Measurements from ENCODE around the gene CADM2.

The CADM2 gene

GRCh38 chr3:85228966-85229365, 270.2 kb downstream of the CADM2 start:
- no peak overlapping the region for H3K4me3 Mint-ChIP-seq
- no peaks in the 10 kb centered on the region for H3K27me3 Mint-ChIP-seq
- intact Hi-C loops (cut with micrococcal nuclease): no loop called here
- no peak overlapping the region for H3K27ac Mint-ChIP-seq
- no peaks in the 10 kb centered on the region for H3K36me3 Mint-ChIP-seq (ENCODE audit: low read depth)
- H3K9me3 Mint-ChIP-seq: peaks cover 30% of the 10 kb centered on the region
- no peaks in the 10 kb centered on the region for H3K4me1 Mint-ChIP-seq (ENCODE audit: low read depth)

GRCh38 chr3:85244091-85244490, 285.3 kb downstream of the CADM2 start:
- H3K36me3 Mint-ChIP-seq (ENCODE audit: low read depth): no peaks in the 10 kb centered on the region
- no peaks in the 10 kb centered on the region for H3K27me3 Mint-ChIP-seq
- intact Hi-C loops (cut with micrococcal nuclease): no loop called here
- H3K4me3 Mint-ChIP-seq: no peak overlapping the region
- no peaks in the 10 kb centered on the region for H3K9me3 Mint-ChIP-seq
- H3K27ac Mint-ChIP-seq: no peak overlapping the region
- H3K4me1 Mint-ChIP-seq (ENCODE audit: low read depth): no peaks in the 10 kb centered on the region

- intact Hi-C loops (cut with micrococcal nuclease): no loop called here
- no peak overlapping the region for H3K4me3 Mint-ChIP-seq
- no peaks in the 10 kb centered on the region for H3K27me3 Mint-ChIP-seq
- no peaks in the 10 kb centered on the region for H3K9me3 Mint-ChIP-seq
- no peaks in the 10 kb centered on the region for H3K4me1 Mint-ChIP-seq (ENCODE audit: low read depth)
- H3K36me3 Mint-ChIP-seq (ENCODE audit: low read depth): no peaks in the 10 kb centered on the region
- H3K27ac Mint-ChIP-seq: no peak overlapping the region
Observed at GRCh38 chr3:85244519-85244918, 285.7 kb downstream of the CADM2 start.

GRCh38 chr3:85251766-85252165, 293.0 kb downstream of the CADM2 start:
- Mint-ChIP-seq H3K4me1 (ENCODE audit: low read depth) (no peaks in the 10 kb centered on the region), H3K27ac (no peak overlapping the region), H3K4me3 (no peak overlapping the region), H3K9me3 (no peaks in the 10 kb centered on the region), H3K27me3 (no peaks in the 10 kb centered on the region), H3K36me3 (ENCODE audit: low read depth) (no peaks in the 10 kb centered on the region)
- intact Hi-C loops (cut with micrococcal nuclease): no loop called here

- Mint-ChIP-seq H3K4me3 (no peak overlapping the region), H3K27me3 (no peaks in the 10 kb centered on the region), H3K9me3 (no peaks in the 10 kb centered on the region), H3K27ac (no peak overlapping the region), H3K4me1 (ENCODE audit: low read depth) (no peaks in the 10 kb centered on the region), H3K36me3 (ENCODE audit: low read depth) (no peaks in the 10 kb centered on the region)
- intact Hi-C loops (cut with micrococcal nuclease): no loop called here
Observed at GRCh38 chr3:85252686-85253085, 293.9 kb downstream of the CADM2 start.

- Mint-ChIP-seq H3K27me3 (no peaks in the 10 kb centered on the region), H3K4me1 (ENCODE audit: low read depth) (no peaks in the 10 kb centered on the region), H3K9me3 (no peaks in the 10 kb centered on the region), H3K4me3 (no peak overlapping the region), H3K36me3 (ENCODE audit: low read depth) (no peaks in the 10 kb centered on the region), H3K27ac (no peak overlapping the region)
- intact Hi-C loops (cut with micrococcal nuclease): no loop called here
Observed at GRCh38 chr3:85254738-85255137, 295.9 kb downstream of the CADM2 start.

- Mint-ChIP-seq H3K4me1 (ENCODE audit: low read depth) (no peaks in the 10 kb centered on the region), H3K4me3 (no peak overlapping the region), H3K27me3 (no peaks in the 10 kb centered on the region), H3K9me3 (no peaks in the 10 kb centered on the region), H3K36me3 (ENCODE audit: low read depth) (no peaks in the 10 kb centered on the region), H3K27ac (no peak overlapping the region)
- intact Hi-C loops (cut with micrococcal nuclease): no loop called here
Observed at GRCh38 chr3:85255949-85256348, 297.2 kb downstream of the CADM2 start.

- H3K27me3 Mint-ChIP-seq: no peaks in the 10 kb centered on the region
- H3K4me1 Mint-ChIP-seq (ENCODE audit: low read depth): no peaks in the 10 kb centered on the region
- H3K36me3 Mint-ChIP-seq (ENCODE audit: low read depth): no peaks in the 10 kb centered on the region
- no peak overlapping the region for H3K4me3 Mint-ChIP-seq
- no peaks in the 10 kb centered on the region for H3K9me3 Mint-ChIP-seq
- intact Hi-C loops (cut with micrococcal nuclease): no loop called here
- no peak overlapping the region for H3K27ac Mint-ChIP-seq
Observed at GRCh38 chr3:85258326-85258725, 299.5 kb downstream of the CADM2 start.

GRCh38 chr3:85258819-85259218, 300.0 kb downstream of the CADM2 start:
- intact Hi-C loops (cut with micrococcal nuclease): no loop called here
- no peaks in the 10 kb centered on the region for H3K36me3 Mint-ChIP-seq (ENCODE audit: low read depth)
- no peaks in the 10 kb centered on the region for H3K9me3 Mint-ChIP-seq
- H3K4me3 Mint-ChIP-seq: no peak overlapping the region
- no peak overlapping the region for H3K27ac Mint-ChIP-seq
- H3K27me3 Mint-ChIP-seq: no peaks in the 10 kb centered on the region
- no peaks in the 10 kb centered on the region for H3K4me1 Mint-ChIP-seq (ENCODE audit: low read depth)

- H3K27me3 Mint-ChIP-seq: no peaks in the 10 kb centered on the region
- no peak overlapping the region for H3K4me3 Mint-ChIP-seq
- intact Hi-C loops (cut with micrococcal nuclease): no loop called here
- no peaks in the 10 kb centered on the region for H3K9me3 Mint-ChIP-seq
- no peaks in the 10 kb centered on the region for H3K4me1 Mint-ChIP-seq (ENCODE audit: low read depth)
- H3K27ac Mint-ChIP-seq: no peak overlapping the region
- H3K36me3 Mint-ChIP-seq (ENCODE audit: low read depth): no peaks in the 10 kb centered on the region
Observed at GRCh38 chr3:85259748-85260147, 301.0 kb downstream of the CADM2 start.

- Mint-ChIP-seq H3K27ac (no peak overlapping the region), H3K4me1 (ENCODE audit: low read depth) (no peaks in the 10 kb centered on the region), H3K27me3 (no peaks in the 10 kb centered on the region), H3K9me3 (no peaks in the 10 kb centered on the region), H3K36me3 (ENCODE audit: low read depth) (no peaks in the 10 kb centered on the region), H3K4me3 (no peak overlapping the region)
- intact Hi-C loops (cut with micrococcal nuclease): no loop called here
Observed at GRCh38 chr3:85264381-85264780, 305.6 kb downstream of the CADM2 start.

GRCh38 chr3:85270488-85270887, 311.7 kb downstream of the CADM2 start:
- Mint-ChIP-seq H3K27ac (no peak overlapping the region), H3K4me1 (ENCODE audit: low read depth) (no peaks in the 10 kb centered on the region), H3K9me3 (no peaks in the 10 kb centered on the region), H3K27me3 (no peaks in the 10 kb centered on the region), H3K4me3 (no peak overlapping the region), H3K36me3 (ENCODE audit: low read depth) (no peaks in the 10 kb centered on the region)
- intact Hi-C loops (cut with micrococcal nuclease): no loop called here

GRCh38 chr3:85271911-85272310, 313.1 kb downstream of the CADM2 start:
- H3K36me3 Mint-ChIP-seq (ENCODE audit: low read depth): no peaks in the 10 kb centered on the region
- no peak overlapping the region for H3K27ac Mint-ChIP-seq
- no peaks in the 10 kb centered on the region for H3K9me3 Mint-ChIP-seq
- H3K4me3 Mint-ChIP-seq: no peak overlapping the region
- H3K4me1 Mint-ChIP-seq (ENCODE audit: low read depth): no peaks in the 10 kb centered on the region
- intact Hi-C loops (cut with micrococcal nuclease): no loop called here
- H3K27me3 Mint-ChIP-seq: no peaks in the 10 kb centered on the region

GRCh38 chr3:85288257-85288656, 329.5 kb downstream of the CADM2 start:
- Mint-ChIP-seq H3K4me1 (ENCODE audit: low read depth) (no peaks in the 10 kb centered on the region), H3K27me3 (no peaks in the 10 kb centered on the region), H3K4me3 (no peak overlapping the region), H3K9me3 (peaks cover 7% of the 10 kb centered on the region), H3K27ac (no peak overlapping the region), H3K36me3 (ENCODE audit: low read depth) (no peaks in the 10 kb centered on the region)
- intact Hi-C loops (cut with micrococcal nuclease): no loop called here

GRCh38 chr3:85297291-85297690, 338.5 kb downstream of the CADM2 start:
- peaks cover 7% of the 10 kb centered on the region for H3K9me3 Mint-ChIP-seq
- H3K4me1 Mint-ChIP-seq (ENCODE audit: low read depth): no peaks in the 10 kb centered on the region
- no peaks in the 10 kb centered on the region for H3K27me3 Mint-ChIP-seq
- H3K27ac Mint-ChIP-seq: no peak overlapping the region
- intact Hi-C loops (cut with micrococcal nuclease): no loop called here
- H3K36me3 Mint-ChIP-seq (ENCODE audit: low read depth): no peaks in the 10 kb centered on the region
- no peak overlapping the region for H3K4me3 Mint-ChIP-seq

Measured in dendritic cell treated with granulocyte-macrophage colony-stimulating factor and Interleukin-4, amounts not matched to agents 40 ng/mL and 50 ng/mL, for 4 days (primary cell).